Activated T-helper 17 cell treated with anti-CD3 and anti-CD28 coated beads, Interleukin-2, amount 50 U/mL, for 72 hours (primary cell): Measurements from ENCODE around the gene AEBP2. TPM values are rescaled to one million over a fixed set of nuclear protein-coding genes. Genes with fewer than 3 reads are reported as not detected.
"Not testable (repeated sequence)": the region's sequence is repeated elsewhere in the genome, so short reads cannot be mapped to it uniquely, and the experiment has no call there.

Experiments
- ATAC-seq: fragments of 150-1000 bp; cut with Tn5 transposase; replicated peaks from 2 replicates; pipeline ENCODE4 v1.10.0; 2021; ENCODE audit warnings: mild to moderate bottlenecking, moderate library complexity
- H3K27ac Mint-ChIP-seq: one replicate; pipeline ENCODE4 v1.8.0; 2022; ENCODE audit warnings: mixed read lengths
- H3K27me3 Mint-ChIP-seq: one replicate; pipeline ENCODE4 v1.8.0; 2022; ENCODE audit warnings: mixed read lengths
- H3K36me3 Mint-ChIP-seq: one replicate; pipeline ENCODE4 v1.8.0; 2022; ENCODE audit warnings: low read depth, mild to moderate bottlenecking, mixed read lengths
- H3K4me1 Mint-ChIP-seq: one replicate; pipeline ENCODE4 v1.8.0; 2022; ENCODE audit warnings: mixed read lengths
- H3K4me3 Mint-ChIP-seq: one replicate; pipeline ENCODE4 v1.8.0; 2022; ENCODE audit warnings: mild to moderate bottlenecking, mixed read lengths
- H3K9me3 Mint-ChIP-seq: one replicate; pipeline ENCODE4 v1.8.0; 2022; ENCODE audit warnings: mixed read lengths
- total RNA-seq, 2 donors: library from RNA; stranded (reverse); gene quantifications; one replicate each; pipeline ENCODE4 v1.2.3, GENCODE V29; 2022

AEBP2 gene
- total RNA-seq, 2 donors from 2014 or later: 65.6 to 82.9 TPM

- no peaks in the 10 kb centered on the region for H3K36me3 Mint-ChIP-seq
Measured at GRCh38 chr12:19550626-19551025, 111.3 kb downstream of the AEBP2 start.

GRCh38 chr12:19552441-19553097 is 113.3 kb downstream of the AEBP2 start:
- not testable (repeated sequence) for H3K27me3 Mint-ChIP-seq, H3K4me1 Mint-ChIP-seq, H3K9me3 Mint-ChIP-seq, H3K36me3 Mint-ChIP-seq
- Mint-ChIP-seq H3K4me3 (peak overlapping the region; percentile 69), H3K27ac (peak overlapping the region; percentile 55)
- ATAC-seq: peak; percentile 99

More at GRCh38 chr12:19550626-19551025, 111.3 kb downstream of the AEBP2 start:
- no peak for ATAC-seq
- Mint-ChIP-seq H3K4me1 (peaks cover 6% of the 10 kb centered on the region), H3K9me3 (no peaks in the 10 kb centered on the region), H3K27me3 (no peaks in the 10 kb centered on the region), H3K4me3 (no peak overlapping the region), H3K27ac (no peak overlapping the region)

- H3K27me3 Mint-ChIP-seq: no peaks in the 10 kb centered on the region
- peaks cover 6% of the 10 kb centered on the region for H3K4me1 Mint-ChIP-seq
- peak overlapping the region; percentile 69 for H3K4me3 Mint-ChIP-seq
- no peaks in the 10 kb centered on the region for H3K9me3 Mint-ChIP-seq
- H3K36me3 Mint-ChIP-seq: peaks cover 9% of the 10 kb centered on the region
- peak overlapping the region; percentile 55 for H3K27ac Mint-ChIP-seq
- ATAC-seq: no peak
Measured at GRCh38 chr12:19553175-19553574, 113.9 kb downstream of the AEBP2 start.

GRCh38 chr12:19561411-19561961 is 122.2 kb downstream of the AEBP2 start:
- Mint-ChIP-seq H3K36me3 (peaks cover 15% of the 10 kb centered on the region), H3K27me3 (no peaks in the 10 kb centered on the region), H3K4me3 (peak overlapping the region; percentile 11), H3K9me3 (peaks cover 3% of the 10 kb centered on the region), H3K27ac (no peak overlapping the region), H3K4me1 (peaks cover 31% of the 10 kb centered on the region)
- ATAC-seq: peak; percentile 65
